HG03439 (cell line): ENCODE results near the gene ANGPTL2.
A peak's percentile ranks its signal among the peaks of the same experiment; 100 is the strongest.
"Not testable (repeated sequence)": the region's sequence is repeated elsewhere in the genome, so short reads cannot be mapped to it uniquely, and the experiment has no call there.

ENCODE experiments used
- ATAC-seq: cut with Tn5 transposase; IDR thresholded peaks from one replicate; pipeline ENCODE4 v1.9.1; 2021; ENCODE audit warnings: mild to moderate bottlenecking, moderate library complexity; ENCODE audit not compliant: unreplicated experiment

Gene ANGPTL2

GRCh38 chr9:127122176-127123063 lies at the start of gene ANGPTL2:
Gene ANGPTL2 (minus strand): TSS chr9:127122635. CDS start chr9:127108731, 13,904 bp downstream.
- no peak for ATAC-seq

GRCh38 chr9:127171348-127171747 lies 48.9 kb upstream of the ANGPTL2 start:
- ATAC-seq: not testable (repeated sequence)

- ATAC-seq: no peak
Observed at GRCh38 chr9:127170652-127171051, 48.2 kb upstream of the ANGPTL2 start.

GRCh38 chr9:127170103-127170502 lies 47.7 kb upstream of the ANGPTL2 start:
- ATAC-seq: no peak

GRCh38 chr9:127169575-127169883 lies 47.1 kb upstream of the ANGPTL2 start:
- ATAC-seq: no peak

GRCh38 chr9:127168756-127169574 lies 46.5 kb upstream of the ANGPTL2 start:
- ATAC-seq: no peak

- no peak for ATAC-seq
Observed at GRCh38 chr9:127167560-127168326, 45.3 kb upstream of the ANGPTL2 start.

GRCh38 chr9:127166651-127167524 lies 44.5 kb upstream of the ANGPTL2 start:
- peak; percentile 73 for ATAC-seq

GRCh38 chr9:127166111-127166510 lies 43.7 kb upstream of the ANGPTL2 start:
- no peak for ATAC-seq

GRCh38 chr9:127165116-127165515 lies 42.7 kb upstream of the ANGPTL2 start:
- ATAC-seq: no peak

- ATAC-seq: no peak
Observed at GRCh38 chr9:127163409-127163808, 41.0 kb upstream of the ANGPTL2 start.

- ATAC-seq: no peak
Observed at GRCh38 chr9:127162864-127163365, 40.5 kb upstream of the ANGPTL2 start.

GRCh38 chr9:127162046-127162863 lies 39.8 kb upstream of the ANGPTL2 start:
- no peak for ATAC-seq

GRCh38 chr9:127161081-127161624 lies 38.7 kb upstream of the ANGPTL2 start:
- ATAC-seq: no peak

GRCh38 chr9:127159949-127160610 lies 37.6 kb upstream of the ANGPTL2 start:
- no peak for ATAC-seq

GRCh38 chr9:127159325-127159801 lies 36.9 kb upstream of the ANGPTL2 start:
- no peak for ATAC-seq

GRCh38 chr9:127158786-127159324 lies 36.4 kb upstream of the ANGPTL2 start:
- no peak for ATAC-seq
